Osteoblast (primary cell): Measurements from ENCODE around the gene ZFHX3. TPM values are rescaled to one million over a fixed set of nuclear protein-coding genes. Genes with fewer than 3 reads are reported as not detected.

ENCODE experiments used
- DNase-seq: peaks from one replicate; pipeline ENCODE4 v3.0.0; 2011; ENCODE audit warnings: low spot score, mixed read lengths; ENCODE audit not compliant: insufficient read length; ENCODE audit errors: missing footprints
- H2AFZ ChIP-seq: 2 replicates; pipeline ENCODE4 v1.6.0; 2011; ENCODE audit warnings: mild to moderate bottlenecking, low read length
- H3K27ac ChIP-seq: 2 replicates; pipeline ENCODE4 v1.5.1; 2011; ENCODE audit warnings: mild to moderate bottlenecking, low read depth, low read length, moderate library complexity
- H3K27me3 ChIP-seq: 2 replicates; pipeline ENCODE4 v1.6.0; 2012; ENCODE audit warnings: mild to moderate bottlenecking, control low read depth, inconsistent platforms, low read length, moderate library complexity; ENCODE audit not compliant: insufficient read depth
- H3K36me3 ChIP-seq: 2 replicates; pipeline ENCODE4 v1.5.1; 2011; ENCODE audit warnings: mild to moderate bottlenecking, low read length, control low read depth, moderate library complexity; ENCODE audit not compliant: insufficient read depth
- H3K4me1 ChIP-seq: 2 replicates; pipeline ENCODE4 v1.5.1; 2011; ENCODE audit warnings: mild to moderate bottlenecking, low read length, control low read depth, moderate library complexity; ENCODE audit not compliant: insufficient read depth
- H3K4me2 ChIP-seq: 2 replicates; pipeline ENCODE4 v1.6.0; 2011; ENCODE audit warnings: mild to moderate bottlenecking, low read length; ENCODE audit not compliant: insufficient read depth
- H3K4me3 ChIP-seq: fragments of 200-600 bp; sonication (generic); 3 replicates; pipeline ENCODE4 v1.5.1; 2012; ENCODE audit warnings: mild to moderate bottlenecking, low read length, inconsistent platforms; ENCODE audit not compliant: insufficient read depth
- H3K79me2 ChIP-seq: 2 replicates; pipeline ENCODE4 v1.6.0; 2012; ENCODE audit warnings: mild to moderate bottlenecking, low read length, control low read depth, inconsistent platforms; ENCODE audit not compliant: insufficient read depth
- H3K9me3 ChIP-seq: 2 replicates; pipeline ENCODE4 v1.5.1; 2011; ENCODE audit warnings: low read depth, low read length, control low read depth
- H4K20me1 ChIP-seq: 2 replicates; pipeline ENCODE4 v1.6.0; 2012; ENCODE audit warnings: mild to moderate bottlenecking, low read length, control low read depth; ENCODE audit not compliant: insufficient read depth
- total RNA-seq: library from RNA; depleted of rRNA; stranded (reverse); fragments of >200 nt; gene quantifications from 2 replicates; pipeline ENCODE4 v1.2.3, GENCODE V29; 2012
- TF ChIP-seq, protein P1 (sequence below): IDR thresholded peaks from 2 replicates; pipeline ENCODE4 v1.5.1; 2011; ENCODE audit warnings: mild to moderate bottlenecking, low read depth, low read length, moderate library complexity; ENCODE audit errors: extremely low read depth

ZFHX3 gene
- total RNA-seq, 1 donor: 14.5 TPM

DNA sequence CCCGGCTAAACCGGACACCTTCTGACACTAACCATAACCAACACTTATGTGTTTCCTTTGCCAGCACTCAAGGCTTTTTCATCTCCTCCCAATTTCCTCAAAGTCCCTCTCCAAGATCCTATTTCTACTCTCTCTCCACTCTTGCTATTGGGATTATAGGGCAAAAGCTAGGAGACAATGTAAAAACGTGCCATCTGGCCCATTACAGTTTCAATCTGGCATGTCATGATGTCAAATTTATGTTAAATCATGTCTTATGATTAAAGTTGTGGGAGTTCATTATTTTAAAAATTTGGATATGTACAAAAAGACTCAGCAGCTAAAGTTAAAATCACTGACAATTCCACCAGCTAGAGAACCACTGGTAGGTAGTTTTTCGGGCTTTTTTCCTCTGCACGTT, 77.3 kb downstream of the ZFHX3 start:
- peaks cover 45% of the 10 kb centered on the region for H4K20me1 ChIP-seq
- no peaks in the 10 kb centered on the region for H3K27me3 ChIP-seq
- peaks cover 84% of the 10 kb centered on the region for H3K79me2 ChIP-seq
- H2AFZ ChIP-seq: no peak overlapping the region
- no peak for DNase-seq
- no peak overlapping the region for H3K4me3 ChIP-seq
- H3K27ac ChIP-seq: no peak overlapping the region
- TF ChIP-seq, protein P1, sequence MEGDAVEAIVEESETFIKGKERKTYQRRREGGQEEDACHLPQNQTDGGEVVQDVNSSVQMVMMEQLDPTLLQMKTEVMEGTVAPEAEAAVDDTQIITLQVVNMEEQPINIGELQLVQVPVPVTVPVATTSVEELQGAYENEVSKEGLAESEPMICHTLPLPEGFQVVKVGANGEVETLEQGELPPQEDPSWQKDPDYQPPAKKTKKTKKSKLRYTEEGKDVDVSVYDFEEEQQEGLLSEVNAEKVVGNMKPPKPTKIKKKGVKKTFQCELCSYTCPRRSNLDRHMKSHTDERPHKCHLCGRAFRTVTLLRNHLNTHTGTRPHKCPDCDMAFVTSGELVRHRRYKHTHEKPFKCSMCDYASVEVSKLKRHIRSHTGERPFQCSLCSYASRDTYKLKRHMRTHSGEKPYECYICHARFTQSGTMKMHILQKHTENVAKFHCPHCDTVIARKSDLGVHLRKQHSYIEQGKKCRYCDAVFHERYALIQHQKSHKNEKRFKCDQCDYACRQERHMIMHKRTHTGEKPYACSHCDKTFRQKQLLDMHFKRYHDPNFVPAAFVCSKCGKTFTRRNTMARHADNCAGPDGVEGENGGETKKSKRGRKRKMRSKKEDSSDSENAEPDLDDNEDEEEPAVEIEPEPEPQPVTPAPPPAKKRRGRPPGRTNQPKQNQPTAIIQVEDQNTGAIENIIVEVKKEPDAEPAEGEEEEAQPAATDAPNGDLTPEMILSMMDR: no peak
- peaks cover 9% of the 10 kb centered on the region for H3K36me3 ChIP-seq
- no peak overlapping the region for H3K4me2 ChIP-seq
- H3K9me3 ChIP-seq: no peaks in the 10 kb centered on the region
- no peaks in the 10 kb centered on the region for H3K4me1 ChIP-seq

DNA sequence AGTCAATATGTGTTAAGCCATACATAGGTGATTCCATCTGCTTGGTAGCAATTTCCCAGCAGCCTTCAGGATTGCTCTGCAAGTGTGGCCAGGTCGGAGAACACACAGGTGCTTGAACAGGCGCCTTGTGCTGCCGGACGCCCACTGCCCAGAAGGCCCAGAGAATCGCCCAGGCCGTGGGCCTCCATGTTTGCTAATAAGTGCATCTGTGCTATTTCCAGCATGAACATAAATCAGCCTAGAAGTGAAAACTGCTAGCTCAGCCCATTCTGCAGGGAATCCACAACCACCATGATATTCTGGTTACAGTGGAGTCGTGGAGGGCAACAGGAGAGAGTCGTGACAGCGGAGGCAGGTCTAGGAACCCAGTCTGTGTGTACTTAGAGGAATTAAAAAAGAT, 78.1 kb downstream of the ZFHX3 start:
- DNase-seq: no peak
- Histone ChIP-seq H3K27ac (no peak overlapping the region), H2AFZ (no peak overlapping the region), H3K4me2 (no peak overlapping the region), H3K4me1 (no peaks in the 10 kb centered on the region), H3K27me3 (no peaks in the 10 kb centered on the region), H3K36me3 (peaks cover 9% of the 10 kb centered on the region), H3K79me2 (peaks cover 84% of the 10 kb centered on the region), H3K4me3 (no peak overlapping the region), H3K9me3 (no peaks in the 10 kb centered on the region), H4K20me1 (peaks cover 39% of the 10 kb centered on the region)
- TF ChIP-seq, protein P1: no peak

DNA sequence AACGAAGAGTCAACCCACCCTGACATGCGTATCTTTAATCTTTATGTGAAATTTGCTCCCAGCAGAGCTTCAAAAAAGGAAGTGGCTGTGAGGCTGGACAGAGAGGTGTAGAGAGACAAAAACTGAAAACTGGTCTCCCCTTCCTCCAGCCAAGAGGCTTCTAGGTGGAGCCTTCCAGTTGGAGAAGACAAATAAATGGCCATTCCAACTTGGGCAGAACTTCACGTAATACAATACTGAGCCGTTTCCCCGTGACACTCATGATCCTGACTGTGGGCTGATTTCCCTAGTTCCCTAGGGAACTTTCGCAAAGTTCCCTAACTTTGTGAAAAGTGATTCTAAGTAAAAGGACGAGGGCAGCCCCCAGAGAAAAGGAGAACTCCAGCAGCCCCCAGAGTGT, 78.8 kb downstream of the ZFHX3 start:
- no peak for DNase-seq
- Histone ChIP-seq H3K4me3 (no peak overlapping the region), H3K27me3 (no peaks in the 10 kb centered on the region), H3K79me2 (peaks cover 81% of the 10 kb centered on the region), H3K9me3 (no peaks in the 10 kb centered on the region), H4K20me1 (peaks cover 38% of the 10 kb centered on the region), H2AFZ (no peak overlapping the region), H3K36me3 (peaks cover 9% of the 10 kb centered on the region), H3K4me2 (no peak overlapping the region), H3K27ac (no peak overlapping the region), H3K4me1 (peaks cover 2% of the 10 kb centered on the region)
- TF ChIP-seq, protein P1: no peak

DNA sequence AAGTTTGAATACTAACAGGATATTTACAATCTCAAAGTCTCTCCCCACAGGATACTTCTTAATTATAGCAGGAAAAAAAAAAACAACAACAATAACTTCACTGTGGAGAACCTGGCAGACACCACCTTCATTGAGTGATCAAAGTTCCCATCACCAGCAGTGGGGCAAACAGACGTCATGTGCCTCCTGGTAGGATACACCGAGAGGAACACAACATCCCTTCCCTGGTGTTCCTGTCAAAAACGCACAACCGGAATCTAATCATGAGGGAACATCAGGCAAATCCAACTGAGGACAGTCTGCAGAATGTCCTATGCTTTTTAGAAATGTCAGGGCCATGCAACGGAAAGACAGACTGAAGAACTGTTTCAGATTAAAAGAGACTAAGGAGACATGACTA, 80.0 kb downstream of the ZFHX3 start:
- Histone ChIP-seq H3K4me1 (peaks cover 7% of the 10 kb centered on the region), H3K4me2 (no peak overlapping the region), H3K9me3 (no peaks in the 10 kb centered on the region), H3K27ac (no peak overlapping the region), H2AFZ (no peak overlapping the region), H3K36me3 (peaks cover 4% of the 10 kb centered on the region), H3K79me2 (peaks cover 83% of the 10 kb centered on the region), H4K20me1 (peaks cover 43% of the 10 kb centered on the region), H3K4me3 (no peak overlapping the region), H3K27me3 (no peaks in the 10 kb centered on the region)
- TF ChIP-seq, protein P1: no peak
- DNase-seq: no peak
